Uterus (tissue), 2 donors: ENCODE data around the gene TSKS.

Source experiments
- CTCF ChIP-seq, 4 experiments: fragments of 200-600 bp in 2 of 4; fragments of 450-650 bp in 2 of 4; sonication (generic) in 2 of 4; IDR thresholded peaks; one replicate each; pipeline ENCODE4 v1.5.1; 2016 to 2019; ENCODE audit warnings: antibody characterized with exemption in 4 of 4, mild to moderate bottlenecking in 2 of 4, moderate library complexity in 1 of 4
- POLR2A ChIP-seq, 2 donors: fragments of 450-650 bp; IDR thresholded peaks; one replicate each; pipeline ENCODE4 v1.6.1; 2016; ENCODE audit warnings: antibody characterized with exemption in 2 of 2, mild to moderate bottlenecking in 1 of 2, moderate library complexity in 1 of 2

- TF ChIP-seq POLR2A (IDR thresholded peaks at IDR 0.05) (no peak), CTCF (IDR thresholded peaks at IDR 0.05) (no peak)
Observed at GRCh38 chr19:49806620-49806959, 43.5 kb upstream of the TSKS start.
